Choroid plexus epithelial cell (primary cell): ENCODE data around the gene NEK6.

Experiments
- DNase-seq: peaks from one replicate; pipeline ENCODE4 v3.0.0-alpha.2; 2010; ENCODE audit warnings: low read depth
- H3K4me3 ChIP-seq: 2 replicates; pipeline ENCODE4 v1.5.1; 2011; ENCODE audit warnings: low read depth, mild to moderate bottlenecking, control low read depth, low read length, moderate library complexity
- TF ChIP-seq, protein P1 (sequence below): conservative IDR thresholded peaks from 2 replicates; pipeline ENCODE4 v1.5.1; 2011; ENCODE audit warnings: low read depth, mild to moderate bottlenecking, control low read depth, inconsistent platforms, low read length, moderate library complexity

NEK6 gene

DNA sequence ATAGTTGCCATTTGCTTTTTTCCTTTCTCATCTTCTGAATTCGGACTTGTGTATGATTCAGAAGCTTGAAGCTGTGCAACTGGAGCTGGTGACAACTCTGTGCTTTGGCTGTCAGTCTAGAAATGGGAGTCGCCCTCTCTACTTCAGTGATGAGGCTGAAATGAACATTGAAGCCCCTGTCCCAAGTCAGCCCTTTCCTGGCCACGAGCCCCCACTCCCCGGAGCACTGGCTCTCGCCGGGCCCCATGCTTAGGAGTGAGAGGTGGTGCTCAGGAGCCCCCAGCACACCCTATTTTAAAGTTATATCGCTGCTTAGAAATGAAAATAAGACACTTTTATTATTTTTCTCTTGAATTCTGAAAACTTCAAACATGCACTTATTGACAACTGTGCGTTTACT, 91.5 kb downstream of the NEK6 start:
- no peak for DNase-seq
- H3K4me3 ChIP-seq, result no peak overlapping the region
- TF ChIP-seq, protein P1, sequence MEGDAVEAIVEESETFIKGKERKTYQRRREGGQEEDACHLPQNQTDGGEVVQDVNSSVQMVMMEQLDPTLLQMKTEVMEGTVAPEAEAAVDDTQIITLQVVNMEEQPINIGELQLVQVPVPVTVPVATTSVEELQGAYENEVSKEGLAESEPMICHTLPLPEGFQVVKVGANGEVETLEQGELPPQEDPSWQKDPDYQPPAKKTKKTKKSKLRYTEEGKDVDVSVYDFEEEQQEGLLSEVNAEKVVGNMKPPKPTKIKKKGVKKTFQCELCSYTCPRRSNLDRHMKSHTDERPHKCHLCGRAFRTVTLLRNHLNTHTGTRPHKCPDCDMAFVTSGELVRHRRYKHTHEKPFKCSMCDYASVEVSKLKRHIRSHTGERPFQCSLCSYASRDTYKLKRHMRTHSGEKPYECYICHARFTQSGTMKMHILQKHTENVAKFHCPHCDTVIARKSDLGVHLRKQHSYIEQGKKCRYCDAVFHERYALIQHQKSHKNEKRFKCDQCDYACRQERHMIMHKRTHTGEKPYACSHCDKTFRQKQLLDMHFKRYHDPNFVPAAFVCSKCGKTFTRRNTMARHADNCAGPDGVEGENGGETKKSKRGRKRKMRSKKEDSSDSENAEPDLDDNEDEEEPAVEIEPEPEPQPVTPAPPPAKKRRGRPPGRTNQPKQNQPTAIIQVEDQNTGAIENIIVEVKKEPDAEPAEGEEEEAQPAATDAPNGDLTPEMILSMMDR, result no peak

DNA sequence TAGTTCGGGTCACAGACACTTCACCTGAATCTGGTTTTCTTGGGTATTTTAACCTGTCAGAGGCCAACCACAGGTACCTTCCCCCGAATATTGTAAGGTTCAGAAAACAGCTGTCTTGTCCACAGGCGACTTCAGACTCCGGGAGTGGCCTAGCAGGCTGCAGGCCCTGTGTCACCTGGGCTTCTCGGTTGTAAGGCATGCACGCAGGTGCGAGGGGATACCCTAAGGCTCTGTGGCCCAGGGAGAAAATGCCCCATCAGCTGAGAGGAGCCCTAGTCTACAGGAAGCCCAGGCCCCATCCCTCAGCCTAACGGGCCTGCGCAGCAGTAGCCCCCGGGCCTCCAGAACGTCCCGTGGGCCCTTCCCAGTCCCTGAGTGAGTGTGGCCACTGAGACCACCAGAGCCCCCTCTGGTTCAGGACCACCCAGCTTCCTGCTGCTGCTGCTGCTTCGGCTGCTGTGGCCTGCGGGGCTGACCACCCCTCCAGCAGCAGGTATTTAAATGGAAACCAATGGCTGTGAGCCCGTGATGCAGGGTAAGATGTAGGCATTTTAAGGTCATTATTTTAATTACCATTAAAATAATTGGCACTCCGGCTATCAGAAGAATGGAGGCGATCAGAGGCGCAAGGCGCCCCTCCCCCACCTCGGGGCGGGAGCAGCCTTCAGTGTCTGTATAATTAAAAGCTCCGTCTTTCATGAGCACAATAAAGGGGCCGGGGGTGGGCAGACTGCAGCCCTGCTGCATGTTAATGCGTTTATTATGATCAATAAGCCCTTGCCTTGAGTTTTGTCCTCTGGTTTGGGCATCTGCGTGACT, 92.1 kb downstream of the NEK6 start:
- TF ChIP-seq, protein P1, result no peak
- H3K4me3 ChIP-seq, result no peak overlapping the region
- no peak for DNase-seq

DNA sequence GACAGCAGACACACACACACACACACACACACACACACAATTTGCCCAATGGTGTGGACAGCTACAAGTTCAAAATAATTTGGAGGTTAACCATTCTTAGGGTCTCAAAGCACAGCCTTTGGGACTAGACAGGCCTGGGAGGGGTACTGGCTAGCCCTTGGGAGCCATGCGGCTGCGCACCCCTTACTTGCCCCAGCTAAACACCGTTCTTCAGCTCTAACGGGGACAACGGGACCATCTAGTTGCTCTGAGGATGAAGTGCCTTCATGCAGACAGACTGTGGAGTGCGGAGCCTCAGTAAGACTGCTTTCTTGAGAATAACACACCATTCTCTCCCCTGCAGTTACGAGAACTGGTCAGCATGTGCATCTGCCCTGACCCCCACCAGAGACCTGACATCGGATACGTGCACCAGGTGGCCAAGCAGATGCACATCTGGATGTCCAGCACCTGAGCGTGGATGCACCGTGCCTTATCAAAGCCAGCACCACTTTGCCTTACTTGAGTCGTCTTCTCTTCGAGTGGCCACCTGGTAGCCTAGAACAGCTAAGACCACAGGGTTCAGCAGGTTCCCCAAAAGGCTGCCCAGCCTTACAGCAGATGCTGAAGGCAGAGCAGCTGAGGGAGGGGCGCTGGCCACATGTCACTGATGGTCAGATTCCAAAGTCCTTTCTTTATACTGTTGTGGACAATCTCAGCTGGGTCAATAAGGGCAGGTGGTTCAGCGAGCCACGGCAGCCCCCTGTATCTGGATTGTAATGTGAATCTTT, 92.9 kb downstream of the NEK6 start:
- TF ChIP-seq, protein P1, result no peak
- H3K4me3 ChIP-seq, result no peak overlapping the region
- DNase-seq, result no peak

DNA sequence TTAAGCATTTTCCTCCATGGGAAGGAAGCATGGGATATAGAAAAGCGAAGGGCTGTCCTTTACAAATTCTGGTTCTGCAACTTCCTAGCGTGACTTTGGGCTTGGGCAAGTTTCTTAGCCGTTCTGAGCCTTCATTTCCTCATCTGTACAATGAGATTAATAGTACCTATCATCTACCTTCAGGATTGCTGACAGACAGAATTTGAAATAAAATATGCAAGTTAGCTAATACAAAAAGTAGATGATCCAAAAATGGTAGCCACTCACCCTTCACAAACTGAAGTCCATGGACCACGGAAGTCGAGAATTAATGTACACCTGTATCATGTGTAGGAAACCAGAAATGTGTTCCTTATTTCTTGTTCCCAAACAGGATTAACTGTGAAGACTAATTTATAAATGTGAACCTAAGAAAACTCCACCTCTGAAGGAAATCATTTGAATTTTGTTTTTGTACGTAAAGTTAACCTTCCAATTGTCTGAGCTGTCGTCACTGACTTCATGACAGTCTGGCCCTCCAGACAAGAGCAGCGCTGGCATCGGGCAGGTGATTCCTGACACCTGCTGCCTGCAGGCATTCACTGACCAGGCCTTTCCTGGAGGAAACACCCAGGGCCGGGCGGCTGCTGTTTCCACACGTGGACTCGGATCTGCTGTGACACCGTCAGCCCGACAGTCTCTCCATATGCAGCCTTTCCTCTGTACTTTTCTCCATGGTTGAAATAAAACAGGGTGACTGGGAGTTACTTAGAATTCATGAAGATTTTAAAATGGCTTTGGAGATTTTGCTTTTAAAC, 94.1 kb downstream of the NEK6 start:
- no peak overlapping the region for H3K4me3 ChIP-seq
- TF ChIP-seq, protein P1, result no peak
- no peak for DNase-seq

GRCh38 chr9:124352616-124353015, 94.9 kb downstream of the NEK6 start:
- TF ChIP-seq, protein P1, result no peak
- no peak for DNase-seq
- H3K4me3 ChIP-seq, result no peak overlapping the region

GRCh38 chr9:124353166-124353768, 95.5 kb downstream of the NEK6 start:
- H3K4me3 ChIP-seq, result no peak overlapping the region
- DNase-seq, result no peak
- TF ChIP-seq, protein P1, result no peak
